HepG2 (cell line): ENCODE results near the gene CALM1. TPM values are rescaled to one million over a fixed set of nuclear protein-coding genes. Genes with fewer than 3 reads are reported as not detected.

Source experiments
- ATAC-seq: fragments of 200-7000 bp; cut with Tn5 transposase; 3 replicates; pipeline ENCODE4 v1.9.1; 2020; ENCODE audit warnings: mild to moderate bottlenecking, moderate library complexity
- BruUV-seq: library from RNA; stranded (reverse); fragments of 400-500 nt; replicated peaks from 2 replicates; lab custom pipeline; 2021; lab: Mats Ljungman, UMichigan
- CTCF ChIA-PET: fragments of 300-600 bp; formaldehyde crosslinking; extraction: SDS; loops from one replicate; lab custom pipeline; 2021; ENCODE audit warnings: low total read pairs, inconsistent platforms, low intra/inter-chr PET ratio; lab: Yijun Ruan, JAX
- POLR2A ChIA-PET: fragments of 350-600 bp; sonication (Branson Sonifier 250); formaldehyde crosslinking; loops from one replicate; lab custom pipeline; 2020; ENCODE audit warnings: antibody characterized with exemption, inconsistent platforms; lab: Yijun Ruan, JAX
- DNase-seq: peaks from one replicate; pipeline ENCODE4 v3.0.0-alpha.2; 2015; ENCODE audit warnings: low spot score
- FAIRE-seq: peaks from 3 replicates; lab custom pipeline; 2011; peaks lifted over from hg19 to GRCh38; lab: Jason Lieb, UNC
- H2AFZ ChIP-seq: one replicate; pipeline ENCODE4 v1.6.1; 2011; ENCODE audit warnings: low read length, inconsistent platforms
- H3K27ac ChIP-seq: fragments of 300-600 bp; 3 replicates; pipeline ENCODE4 v1.8.0; 2011; ENCODE audit warnings: mixed run types, mild to moderate bottlenecking, mixed read lengths, low read length, inconsistent platforms; ENCODE audit not compliant: insufficient read depth; ENCODE audit errors: extremely low read length
- H3K27me3 ChIP-seq, 2 experiments: fragments of 200-600 bp in 1 of 2; 2 replicates in 1 of 2; 3 replicates in 1 of 2; pipeline versions ENCODE4 v1.6.0 to v1.8.0; 2011; ENCODE audit warnings: low read length in 2 of 2, mild to moderate bottlenecking in 2 of 2, moderate library complexity in 2 of 2, inconsistent platforms in 1 of 2; ENCODE audit not compliant: insufficient read depth in 2 of 2, control insufficient read depth in 1 of 2
- H3K36me3 ChIP-seq, 2 experiments: fragments of 200-600 bp in 1 of 2; replicated peaks in 1 of 2; 2 replicates in 1 of 2; 3 replicates in 1 of 2; pipeline versions ENCODE4 v1.5.1 to v1.8.0; 2011; ENCODE audit warnings: low read length in 2 of 2, inconsistent platforms in 1 of 2; ENCODE audit not compliant: insufficient read depth in 2 of 2, control insufficient read depth in 1 of 2
- H3K4me1 ChIP-seq: 2 replicates; pipeline ENCODE4 v1.5.1; 2012; ENCODE audit warnings: low read length, inconsistent platforms; ENCODE audit not compliant: insufficient read depth
- H3K4me2 ChIP-seq: 2 replicates; pipeline ENCODE4 v1.6.0; 2011; ENCODE audit warnings: low read depth, low read length, inconsistent platforms
- H3K4me3 ChIP-seq, 3 experiments: fragments of 200-600 bp in 1 of 3; sonication (generic), shearing (Covaris generic) in 1 of 3; replicated peaks in 1 of 3; 2 replicates each; pipeline ENCODE4 v1.5.1; 2011 to 2016; ENCODE audit warnings: low read length in 3 of 3, inconsistent platforms in 2 of 3, low read depth in 2 of 3, mild to moderate bottlenecking in 2 of 3, control low read depth in 1 of 3, mixed read lengths in 1 of 3; ENCODE audit not compliant: insufficient read depth in 1 of 3
- H3K79me2 ChIP-seq: one replicate; pipeline ENCODE4 v1.6.1; 2011; ENCODE audit warnings: low read length, inconsistent platforms; ENCODE audit not compliant: insufficient read depth
- H3K9ac ChIP-seq: 2 replicates; pipeline ENCODE4 v1.6.0; 2011; ENCODE audit warnings: mild to moderate bottlenecking, low read depth, low read length, inconsistent platforms; ENCODE audit not compliant: insufficient read depth
- H3K9me3 ChIP-seq: 2 replicates; pipeline ENCODE4 v1.5.1; 2012; ENCODE audit warnings: mild to moderate bottlenecking, low read length
- H4K20me1 ChIP-seq: 2 replicates; pipeline ENCODE4 v1.6.0; 2011; ENCODE audit warnings: inconsistent platforms, mild to moderate bottlenecking, low read length, moderate library complexity; ENCODE audit not compliant: insufficient read depth
- KLF15 ChIP-seq: sonication (generic); formaldehyde crosslinking; IDR thresholded peaks from 2 replicates; pipeline ENCODE4 v1.8.1; 2023; ENCODE audit warnings: borderline replicate concordance, mild to moderate bottlenecking, inconsistent platforms, missing genetic modification reagents, mixed read lengths
- NR2F6 ChIP-seq, 2 experiments: IDR thresholded peaks; 2 replicates each; pipeline ENCODE4 v1.6.1; 2016; ENCODE audit warnings: antibody characterized with exemption in 1 of 2, mild to moderate bottlenecking in 1 of 2
- PAWR ChIP-seq: sonication (generic); formaldehyde crosslinking; IDR thresholded peaks from 2 replicates; pipeline ENCODE4 v1.4.0; 2020; ENCODE audit warnings: missing genetic modification reagents, mild to moderate bottlenecking, borderline replicate concordance
- PHB2 ChIP-seq: fragments of 450-650 bp; IDR thresholded peaks from 2 replicates; pipeline ENCODE4 v1.6.1; 2018; ENCODE audit not compliant: partially characterized antibody
- SMARCC2 ChIP-seq: fragments of 450-650 bp; IDR thresholded peaks from 2 replicates; pipeline ENCODE4 v1.6.1; 2017; ENCODE audit warnings: antibody characterized with exemption, mild to moderate bottlenecking
- ZFP90 ChIP-seq: sonication (generic); formaldehyde crosslinking; IDR thresholded peaks from 2 replicates; pipeline ENCODE4 v1.8.0; 2022; ENCODE audit warnings: missing genetic modification reagents, mild to moderate bottlenecking, inconsistent platforms, borderline replicate concordance
- ZNF121 ChIP-seq: sonication (generic); formaldehyde crosslinking; IDR thresholded peaks from 2 replicates; pipeline ENCODE4 v1.5.0; 2020; ENCODE audit warnings: mild to moderate bottlenecking, missing genetic modification reagents
- ZNF24 ChIP-seq: fragments of 450-650 bp; IDR thresholded peaks from 2 replicates; pipeline ENCODE4 v1.6.1; 2017; ENCODE audit warnings: antibody characterized with exemption, mild to moderate bottlenecking
- ZNF562 ChIP-seq: sonication (generic); formaldehyde crosslinking; IDR thresholded peaks from 2 replicates; pipeline ENCODE4 v1.8.0; 2022; ENCODE audit warnings: missing genetic modification reagents, borderline replicate concordance
- WGBS: methylation state at CpG from one replicate; pipeline ENCODE4 v1.1.6; 2017; ENCODE audit warnings: low lambda C conversion rate; 5-methylcytosine and 5-hydroxymethylcytosine counted together
- in situ Hi-C: cut with HindIII; loops from 2 replicates; pipeline ENCODE4 v1.10.0; 2017; ENCODE audit warnings: low pct_unique_long_range_greater_than_20kb; ENCODE audit not compliant: extremely low pct_ligation_motif_present
- intact Hi-C: fragments of 100-400 bp; cut with micrococcal nuclease; formaldehyde crosslinking; loops from one replicate; pipeline ENCODE4 v1.10.0; 2022; ENCODE audit not compliant: unreplicated experiment
- polyA plus RNA-seq, 8 experiments: library from polyadenylated mRNA; depleted of rRNA in 3 of 8; stranded (reverse) in 7 of 8; unstranded in 1 of 8; fragments of >200 nt; fragmentation: Illumina TruSeq in 4 of 8; extraction: Trizol in 4 of 8; gene quantifications; 2 replicates each; pipeline versions ENCODE4 v1.2.1 to v1.2.3, GENCODE V29; 2011 to 2016; ENCODE audit warnings: low read depth in 4 of 8, missing spikeins in 1 of 8, mixed read lengths in 1 of 8; ENCODE audit not compliant: insufficient read depth in 1 of 8
- total RNA-seq, 5 experiments: library from RNA; depleted of rRNA; stranded (reverse); fragments of >200 nt; fragmentation: Illumina TruSeq; extraction: Trizol; gene quantifications; 2 replicates each; pipeline ENCODE4 v1.2.3, GENCODE V29; 2016; ENCODE audit warnings: low read depth in 1 of 5
- TF ChIP-seq, protein P1 (sequence below): sonication (generic); formaldehyde crosslinking; IDR thresholded peaks from 2 replicates; pipeline ENCODE4 v1.8.1; 2023; ENCODE audit warnings: mild to moderate bottlenecking, inconsistent platforms, moderate library complexity, missing genetic modification reagents, borderline replicate concordance
- TF ChIP-seq, protein P2 (sequence below): sonication (generic); formaldehyde crosslinking; IDR thresholded peaks from 2 replicates; pipeline ENCODE4 v1.9.0; 2021; ENCODE audit warnings: missing genetic modification reagents, borderline replicate concordance
- TF ChIP-seq, protein P3 (sequence below): sonication (generic); formaldehyde crosslinking; IDR thresholded peaks from 2 replicates; pipeline ENCODE4 v1.4.0; 2020; ENCODE audit warnings: mild to moderate bottlenecking, low read depth, missing genetic modification reagents

Gene CALM1
- total and polyA plus RNA-seq, 2 of the 13 experiments (the other 11 are each of a cell fraction or from before 2014, with no cell fraction given): 110 to 238 TPM

DNA sequence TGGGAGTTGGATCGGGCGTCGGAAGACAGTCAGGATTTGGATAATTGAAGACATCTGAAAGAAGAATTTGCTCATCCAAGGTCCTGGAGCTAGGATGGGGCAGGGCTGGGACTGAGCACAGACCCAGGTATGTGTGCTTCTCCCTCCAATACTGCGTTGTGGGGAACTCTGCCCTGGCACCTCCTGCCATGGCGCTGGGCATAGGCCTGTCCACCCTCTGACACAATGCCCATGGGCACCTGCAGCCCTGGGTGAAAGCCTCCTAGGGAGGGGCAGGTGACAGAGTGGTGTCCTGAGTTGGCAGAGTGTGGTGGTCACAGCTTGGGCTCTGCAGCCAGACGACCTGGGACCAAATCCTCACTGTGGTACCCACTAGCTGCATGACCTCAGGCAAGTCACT lies 53.3 kb downstream of the CALM1 start:
- ATAC-seq (no peak), FAIRE-seq (no peak), DNase-seq (no peak)
- Histone ChIP-seq H2AFZ (no peak overlapping the region), H3K4me1 (0 out of 2 replicates have a peak, but pooled peaks cover 2% of the 10 kb centered on the region), H3K27me3 (peaks cover 0 to 7% of the 10 kb centered on the region in 2 experiments; a peak in 2 of 5 replicates), H3K9me3 (0 out of 2 replicates have a peak, but pooled peaks cover 3% of the 10 kb centered on the region), H3K4me3 (no peak overlapping the region), H3K9ac (no peak overlapping the region), H3K36me3 (no peaks in the 10 kb centered on the region), H3K27ac (no peak overlapping the region), H3K79me2 (no peaks in the 10 kb centered on the region), H4K20me1 (no peaks in the 10 kb centered on the region), H3K4me2 (no peak overlapping the region)
- no TSS peak for BruUV-seq
- intact Hi-C loops: no loop called here
- 40% methylated on average over 6 of the region's 6 CpGs for WGBS
- ChIA-PET CTCF (no interaction called here), POLR2A (no interaction called here)
- in situ Hi-C loops: no loop called here
- TF ChIP-seq NR2F6 (IDR thresholded peaks at IDR 0.05) (no peak), NR2F6 (CRISPR knock-in tag; IDR thresholded peaks at IDR 0.05) (no peak), ZNF24 (no peak), PAWR (no peak), KLF15 (CRISPR knock-in tag) (no peak), SMARCC2 (no peak), ZNF121 (CRISPR knock-in tag) (no peak), ZNF562 (CRISPR knock-in tag) (no peak), ZFP90 (no peak), PHB2 (no peak)
- TF ChIP-seq, protein P1, sequence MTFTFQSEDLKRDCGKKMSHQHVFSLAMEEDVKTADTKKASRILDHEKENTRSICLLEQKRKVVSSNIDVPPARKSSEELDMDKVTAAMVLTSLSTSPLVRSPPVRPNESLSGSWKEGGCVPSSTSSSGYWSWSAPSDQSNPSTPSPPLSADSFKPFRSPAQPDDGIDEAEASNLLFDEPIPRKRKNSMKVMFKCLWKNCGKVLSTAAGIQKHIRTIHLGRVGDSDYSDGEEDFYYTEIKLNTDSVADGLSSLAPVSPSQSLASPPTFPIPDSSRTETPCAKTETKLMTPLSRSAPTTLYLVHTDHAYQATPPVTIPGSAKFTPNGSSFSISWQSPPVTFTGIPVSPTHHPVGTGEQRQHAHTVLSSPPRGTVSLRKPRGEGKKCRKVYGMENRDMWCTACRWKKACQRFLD (CRISPR knock-in tag): no peak
- TF ChIP-seq, protein P2, sequence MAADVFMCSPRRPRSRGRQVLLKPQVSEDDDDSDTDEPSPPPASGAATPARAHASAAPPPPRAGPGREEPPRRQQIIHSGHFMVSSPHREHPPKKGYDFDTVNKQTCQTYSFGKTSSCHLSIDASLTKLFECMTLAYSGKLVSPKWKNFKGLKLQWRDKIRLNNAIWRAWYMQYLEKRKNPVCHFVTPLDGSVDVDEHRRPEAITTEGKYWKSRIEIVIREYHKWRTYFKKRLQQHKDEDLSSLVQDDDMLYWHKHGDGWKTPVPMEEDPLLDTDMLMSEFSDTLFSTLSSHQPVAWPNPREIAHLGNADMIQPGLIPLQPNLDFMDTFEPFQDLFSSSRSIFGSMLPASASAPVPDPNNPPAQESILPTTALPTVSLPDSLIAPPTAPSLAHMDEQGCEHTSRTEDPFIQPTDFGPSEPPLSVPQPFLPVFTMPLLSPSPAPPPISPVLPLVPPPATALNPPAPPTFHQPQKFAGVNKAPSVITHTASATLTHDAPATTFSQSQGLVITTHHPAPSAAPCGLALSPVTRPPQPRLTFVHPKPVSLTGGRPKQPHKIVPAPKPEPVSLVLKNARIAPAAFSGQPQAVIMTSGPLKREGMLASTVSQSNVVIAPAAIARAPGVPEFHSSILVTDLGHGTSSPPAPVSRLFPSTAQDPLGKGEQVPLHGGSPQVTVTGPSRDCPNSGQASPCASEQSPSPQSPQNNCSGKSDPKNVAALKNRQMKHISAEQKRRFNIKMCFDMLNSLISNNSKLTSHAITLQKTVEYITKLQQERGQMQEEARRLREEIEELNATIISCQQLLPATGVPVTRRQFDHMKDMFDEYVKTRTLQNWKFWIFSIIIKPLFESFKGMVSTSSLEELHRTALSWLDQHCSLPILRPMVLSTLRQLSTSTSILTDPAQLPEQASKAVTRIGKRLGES: no peak
- TF ChIP-seq, protein P3, sequence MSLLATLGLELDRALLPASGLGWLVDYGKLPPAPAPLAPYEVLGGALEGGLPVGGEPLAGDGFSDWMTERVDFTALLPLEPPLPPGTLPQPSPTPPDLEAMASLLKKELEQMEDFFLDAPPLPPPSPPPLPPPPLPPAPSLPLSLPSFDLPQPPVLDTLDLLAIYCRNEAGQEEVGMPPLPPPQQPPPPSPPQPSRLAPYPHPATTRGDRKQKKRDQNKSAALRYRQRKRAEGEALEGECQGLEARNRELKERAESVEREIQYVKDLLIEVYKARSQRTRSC (CRISPR knock-in tag): no peak
